TTC549 (cell line): Measurements from ENCODE around the gene WDR41.
A peak's percentile ranks its signal among the peaks of the same experiment; 100 is the strongest.
"Not testable (repeated sequence)": the region's sequence is repeated elsewhere in the genome, so short reads cannot be mapped to it uniquely, and the experiment has no call there.

Experiments used
- FAIRE-seq: peaks from 2 replicates; lab custom pipeline; 2012; peaks lifted over from hg19 to GRCh38; lab: Jason Lieb, UNC

Gene WDR41

GRCh38 chr5:77491783-77492652 lies at the start of gene WDR41:
Gene WDR41 (minus strand): TSS chr5:77492316. CDS start chr5:77492220, 96 bp downstream.
- peak; percentile 26 for FAIRE-seq

- FAIRE-seq: no peak
Measured at GRCh38 chr5:77531297-77531696, 39.2 kb upstream of the WDR41 start.

- FAIRE-seq: peak; percentile 67
Measured at GRCh38 chr5:77518304-77518703, 26.2 kb upstream of the WDR41 start.

- FAIRE-seq: no peak
Measured at GRCh38 chr5:77514457-77514856, 22.3 kb upstream of the WDR41 start.

GRCh38 chr5:77513321-77513720 lies 21.2 kb upstream of the WDR41 start:
- FAIRE-seq: no peak

- not testable (repeated sequence) for FAIRE-seq
Measured at GRCh38 chr5:77501132-77501531, 9.0 kb upstream of the WDR41 start.

- no peak for FAIRE-seq
Measured at GRCh38 chr5:77499973-77500372, 7.9 kb upstream of the WDR41 start.

- FAIRE-seq: no peak
Measured at GRCh38 chr5:77499441-77499840, 7.3 kb upstream of the WDR41 start.

GRCh38 chr5:77498952-77499351 lies 6.8 kb upstream of the WDR41 start:
- no peak for FAIRE-seq

GRCh38 chr5:77494935-77495334 lies 2.8 kb upstream of the WDR41 start:
- FAIRE-seq: no peak

GRCh38 chr5:77492653-77493000 lies 511 bp upstream of the WDR41 start:
- no peak for FAIRE-seq

- FAIRE-seq: not testable (repeated sequence)
Measured at GRCh38 chr5:77490741-77491344, 1.3 kb downstream of the WDR41 start.

- no peak for FAIRE-seq
Measured at GRCh38 chr5:77486344-77486962, 5.7 kb downstream of the WDR41 start.

- no peak for FAIRE-seq
Measured at GRCh38 chr5:77483682-77484081, 8.4 kb downstream of the WDR41 start.

- FAIRE-seq: not testable (repeated sequence)
Measured at GRCh38 chr5:77475041-77475440, 17.1 kb downstream of the WDR41 start.

GRCh38 chr5:77468875-77469274 lies 23.2 kb downstream of the WDR41 start:
- not testable (repeated sequence) for FAIRE-seq

- FAIRE-seq: no peak
Measured at GRCh38 chr5:77463905-77464304, 28.2 kb downstream of the WDR41 start.

GRCh38 chr5:77461287-77461686 lies 30.8 kb downstream of the WDR41 start:
- FAIRE-seq: no peak

- no peak for FAIRE-seq
Measured at GRCh38 chr5:77454123-77454522, 38.0 kb downstream of the WDR41 start.

GRCh38 chr5:77452351-77452750 lies 39.8 kb downstream of the WDR41 start:
- no peak for FAIRE-seq

- no peak for FAIRE-seq
Measured at GRCh38 chr5:77449981-77450380, 42.1 kb downstream of the WDR41 start.

- no peak for FAIRE-seq
Measured at GRCh38 chr5:77449277-77449676, 42.8 kb downstream of the WDR41 start.

- FAIRE-seq: no peak
Measured at GRCh38 chr5:77448831-77449230, 43.3 kb downstream of the WDR41 start.
